ENCODE data around the gene DRC7.
A peak's percentile ranks its signal among the peaks of the same experiment; 100 is the strongest.
"Not testable (repeated sequence)": the region's sequence is repeated elsewhere in the genome, so short reads cannot be mapped to it uniquely, and the experiment has no call there.

Gene DRC7

GRCh38 chr16:57658878-57659674 lies 35.5 kb upstream of the DRC7 start:
- no peak for DNase-seq (ENCODE audit: low spot score)

GRCh38 chr16:57660715-57661463 lies 33.7 kb upstream of the DRC7 start:
- DNase-seq (ENCODE audit: low spot score) (no peak), FAIRE-seq (no peak)

More at GRCh38 chr16:57658878-57659674, 35.5 kb upstream of the DRC7 start:
- FAIRE-seq: no peak

- no peak for FAIRE-seq
Measured at GRCh38 chr16:57661510-57661909, 33.1 kb upstream of the DRC7 start.

GRCh38 chr16:57661936-57662906 lies 32.4 kb upstream of the DRC7 start:
- FAIRE-seq (no peak), DNase-seq (ENCODE audit: low spot score) (no peak)

More at GRCh38 chr16:57661510-57661909, 33.1 kb upstream of the DRC7 start:
- DNase-seq (ENCODE audit: low spot score): no peak

- FAIRE-seq: no peak
- DNase-seq (ENCODE audit: low spot score): no peak
Measured at GRCh38 chr16:57663436-57663835, 31.2 kb upstream of the DRC7 start.

- DNase-seq (ENCODE audit: low spot score) (no peak), FAIRE-seq (no peak)
Measured at GRCh38 chr16:57663917-57664661, 30.5 kb upstream of the DRC7 start.

- DNase-seq (ENCODE audit: low spot score) (no peak), FAIRE-seq (no peak)
Measured at GRCh38 chr16:57664662-57665025, 30.0 kb upstream of the DRC7 start.

- FAIRE-seq (no peak), DNase-seq (ENCODE audit: low spot score) (no peak)
Measured at GRCh38 chr16:57665541-57665940, 29.1 kb upstream of the DRC7 start.

- DNase-seq (ENCODE audit: low spot score): no peak
- no peak for FAIRE-seq
Measured at GRCh38 chr16:57666353-57667047, 28.1 kb upstream of the DRC7 start.

GRCh38 chr16:57667048-57667525 lies 27.5 kb upstream of the DRC7 start:
- no peak for DNase-seq (ENCODE audit: low spot score)
- FAIRE-seq: no peak

- no peak for FAIRE-seq
- peak; percentile 64 for DNase-seq (ENCODE audit: low spot score)
Measured at GRCh38 chr16:57667526-57668262, 26.9 kb upstream of the DRC7 start.

- FAIRE-seq: no peak
- DNase-seq (ENCODE audit: low spot score): no peak
Measured at GRCh38 chr16:57668263-57668571, 26.4 kb upstream of the DRC7 start, which contains the start of gene ADGRG3. TSS of gene ADGRG3 (plus strand) at chr16:57668306. CDS start at chr16:57668348, 42 bp downstream.

- FAIRE-seq: no peak
- DNase-seq (ENCODE audit: low spot score): no peak
Measured at GRCh38 chr16:57668630-57669475, 25.8 kb upstream of the DRC7 start.

GRCh38 chr16:57669476-57670162 lies 25.0 kb upstream of the DRC7 start:
- FAIRE-seq: no peak
- no peak for DNase-seq (ENCODE audit: low spot score)

- DNase-seq (ENCODE audit: low spot score): no peak
- no peak for FAIRE-seq
Measured at GRCh38 chr16:57670196-57670595, 24.4 kb upstream of the DRC7 start.

- not testable (repeated sequence) for FAIRE-seq; DNase-seq (ENCODE audit: low spot score)
Measured at GRCh38 chr16:57671451-57671850, 23.2 kb upstream of the DRC7 start.

- FAIRE-seq (no peak), DNase-seq (ENCODE audit: low spot score) (no peak)
Measured at GRCh38 chr16:57672416-57672815, 22.2 kb upstream of the DRC7 start.

- DNase-seq (ENCODE audit: low spot score): no peak
- no peak for FAIRE-seq
Measured at GRCh38 chr16:57672824-57673223, 21.8 kb upstream of the DRC7 start.

Data from RCC 7860 (cell line).